ENCODE measurements around the gene BRCA2. TPM values are rescaled to one million over a fixed set of nuclear protein-coding genes. Genes with fewer than 3 reads are reported as not detected.

BRCA2 gene
- total RNA-seq, 4 donors from 2014 or later = 2.1 to 6.1 (median 4.1) TPM

- Histone ChIP-seq H3K27me3 (no peaks in the 10 kb centered on the region), H3K36me3 (peaks cover 0 to 33% (median 0%) of the 10 kb centered on the region in 3 donors), H3K4me3 (no peak overlapping the region), H3K4me1 (no peaks in the 10 kb centered on the region), H3K27ac (peak overlapping the region in 1 of 4 donors; percentile 34), H3K9me3 (no peaks in the 10 kb centered on the region)
- WGBS, 2 donors = 58 to 68% methylated on average over 4 of the region's 4 CpGs
- intact Hi-C loops (cut with DNase I) = no loop called here
- DNase-seq = no peak
- TF ChIP-seq POLR2A (IDR thresholded peaks at IDR 0.05) = no peak
- no peak for TF ChIP-seq CTCF (IDR thresholded peaks at IDR 0.05)
Observed at GRCh38 chr13:32272021-32272683, 43.2 kb upstream of the BRCA2 start.

GRCh38 chr13:32277839-32278238 lies 37.5 kb upstream of the BRCA2 start:
- H3K27ac ChIP-seq = no peak overlapping the region
- H3K4me3 ChIP-seq = no peak overlapping the region
- no peak for TF ChIP-seq CTCF (IDR thresholded peaks at IDR 0.05)
- no peak for TF ChIP-seq POLR2A (IDR thresholded peaks at IDR 0.05)
- WGBS, 2 donors = 30 to 80% methylated on average over 1 of the region's 1 CpG
- intact Hi-C loops (cut with DNase I) = no loop called here
- no peak for DNase-seq
- H3K27me3 ChIP-seq = no peaks in the 10 kb centered on the region
- no peaks in the 10 kb centered on the region for H3K9me3 ChIP-seq
- no peaks in the 10 kb centered on the region for H3K4me1 ChIP-seq
- H3K36me3 ChIP-seq = peaks cover 0 to 48% (median 0%) of the 10 kb centered on the region in 3 donors

GRCh38 chr13:32278426-32278825 lies 36.9 kb upstream of the BRCA2 start:
- Histone ChIP-seq H3K4me3 (no peak overlapping the region), H3K27ac (no peak overlapping the region), H3K4me1 (no peaks in the 10 kb centered on the region), H3K27me3 (no peaks in the 10 kb centered on the region), H3K36me3 (peaks cover 0 to 48% (median 0%) of the 10 kb centered on the region in 3 donors), H3K9me3 (no peaks in the 10 kb centered on the region)
- TF ChIP-seq CTCF (IDR thresholded peaks at IDR 0.05) (no peak), POLR2A (IDR thresholded peaks at IDR 0.05) (no peak)
- intact Hi-C loops (cut with DNase I) = no loop called here
- DNase-seq = no peak
- 69 to 77% methylated on average over 3 of the region's 3 CpGs for WGBS, 2 donors

GRCh38 chr13:32281096-32281495 lies 34.2 kb upstream of the BRCA2 start:
- H3K4me1 ChIP-seq = peaks cover 0 to 14% (median 0%) of the 10 kb centered on the region in 3 donors
- no peak for DNase-seq
- no peak overlapping the region for H3K27ac ChIP-seq
- no peak for TF ChIP-seq POLR2A (IDR thresholded peaks at IDR 0.05)
- TF ChIP-seq CTCF (IDR thresholded peaks at IDR 0.05) = no peak
- whole genome bisulfite sequencing, 2 donors = 60 to 93% methylated on average over 1 of the region's 1 CpG
- no peaks in the 10 kb centered on the region for H3K9me3 ChIP-seq
- peaks cover 0 to 37% (median 0%) of the 10 kb centered on the region in 3 donors for H3K36me3 ChIP-seq
- intact Hi-C loops (cut with DNase I) = no loop called here
- H3K4me3 ChIP-seq = no peak overlapping the region
- no peaks in the 10 kb centered on the region for H3K27me3 ChIP-seq

- no peak overlapping the region for H3K4me3 ChIP-seq
- WGBS, 2 donors = 72 to 75% methylated on average over 2 of the region's 2 CpGs
- H3K27ac ChIP-seq = no peak overlapping the region
- intact Hi-C loops (cut with DNase I) = no loop called here
- no peaks in the 10 kb centered on the region for H3K9me3 ChIP-seq
- TF ChIP-seq CTCF (IDR thresholded peaks at IDR 0.05) (no peak), POLR2A (IDR thresholded peaks at IDR 0.05) (no peak)
- peaks cover 0 to 29% (median 0%) of the 10 kb centered on the region in 3 donors for H3K36me3 ChIP-seq
- H3K27me3 ChIP-seq = no peaks in the 10 kb centered on the region
- no peak for DNase-seq
- peaks cover 0 to 14% (median 0%) of the 10 kb centered on the region in 3 donors for H3K4me1 ChIP-seq
Observed at GRCh38 chr13:32282096-32282711, 33.1 kb upstream of the BRCA2 start.

All from esophagus squamous epithelium (tissue), 5 donors.